GDM1 (cell line): Measurements from ENCODE around the gene FAM9C.
"Not testable (repeated sequence)": the region's sequence is repeated elsewhere in the genome, so short reads cannot be mapped to it uniquely, and the experiment has no call there.

Source experiments
- DNase-seq: peaks from one replicate; lab custom pipeline; 2025; lab: John Stamatoyannopoulos, UW

The FAM9C gene

GRCh38 chrX:13043138-13043537 lies 1.3 kb downstream of the FAM9C start:
- DNase-seq = no peak

- no peak for DNase-seq
Measured at GRCh38 chrX:13036896-13037295, 7.5 kb downstream of the FAM9C start.

DNA sequence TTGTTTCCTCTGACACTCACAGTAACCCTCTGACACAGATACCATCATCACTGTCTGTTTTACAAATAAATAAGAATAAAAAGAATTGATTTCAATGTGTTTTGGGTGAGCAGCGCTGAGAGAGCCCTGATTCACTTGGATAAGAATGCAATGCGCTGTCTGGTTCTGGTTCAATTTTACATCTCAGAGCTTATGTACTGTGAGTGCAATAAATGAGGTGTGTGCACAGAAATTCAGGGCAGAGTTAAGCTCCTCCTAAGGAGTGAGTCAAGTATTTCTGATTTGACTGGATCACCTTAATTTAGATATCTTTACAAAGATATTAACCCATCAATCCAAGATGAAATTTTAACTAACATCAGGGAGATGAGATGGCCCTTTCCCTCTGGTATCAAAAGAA lies 11.2 kb downstream of the FAM9C start:
- no peak for DNase-seq

DNA sequence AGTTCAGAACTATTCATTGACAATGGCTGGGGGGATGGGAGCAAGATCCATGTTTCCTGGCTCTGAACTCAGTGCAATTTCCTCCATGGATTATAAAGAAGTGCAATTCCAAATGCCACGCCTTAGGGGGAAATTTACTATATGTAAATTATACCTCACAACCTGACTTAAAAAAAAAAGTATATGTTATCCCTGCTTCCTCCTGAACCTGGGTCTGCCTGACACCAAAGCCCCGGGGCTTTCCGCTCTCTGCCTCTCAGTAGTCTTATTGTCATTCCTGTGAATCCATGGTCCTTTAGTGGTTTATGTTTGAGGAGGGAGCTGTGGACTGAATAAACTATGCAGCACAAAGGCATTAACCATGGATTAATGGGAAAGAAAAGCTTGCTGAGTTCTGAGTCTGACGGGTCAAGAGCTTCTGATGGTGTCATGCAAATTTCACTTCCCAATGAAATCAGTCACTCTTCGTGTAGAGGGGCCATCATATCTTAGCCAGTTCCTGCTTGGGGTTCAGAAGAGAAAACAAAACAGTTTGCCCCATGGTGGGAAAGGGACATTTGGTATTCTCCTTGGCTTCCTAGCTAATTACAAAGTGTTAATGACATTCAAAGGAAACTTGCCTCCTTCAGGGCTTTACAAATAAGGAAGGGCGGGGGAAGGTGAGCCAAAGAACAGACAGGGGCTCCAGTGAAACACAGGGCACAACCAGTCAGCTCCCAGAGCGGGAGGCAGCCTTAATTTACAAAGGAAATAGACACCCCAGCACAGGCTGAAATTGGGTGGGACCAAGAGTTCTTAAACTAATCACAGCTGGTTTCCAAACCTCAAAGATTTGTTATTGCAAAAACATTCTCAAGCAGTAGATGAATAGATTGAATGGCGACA lies 14.3 kb downstream of the FAM9C start:
- no peak for DNase-seq

DNA sequence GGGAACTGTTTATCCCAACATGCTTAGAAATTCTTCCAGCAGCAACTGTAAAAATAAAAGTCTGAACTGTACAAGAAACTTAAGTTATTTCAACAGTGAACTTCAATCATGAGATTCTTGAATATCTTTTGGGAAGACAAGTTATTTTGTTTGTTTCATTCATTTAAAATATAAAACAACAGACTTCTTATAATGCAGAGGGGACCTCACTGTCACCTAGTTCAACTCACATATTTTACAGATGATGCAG lies 14.9 kb downstream of the FAM9C start:
- no peak for DNase-seq

GRCh38 chrX:13028871-13029636 lies 15.4 kb downstream of the FAM9C start:
- DNase-seq = no peak

- DNase-seq = no peak
Measured at GRCh38 chrX:13026877-13027652, 17.4 kb downstream of the FAM9C start.

DNA sequence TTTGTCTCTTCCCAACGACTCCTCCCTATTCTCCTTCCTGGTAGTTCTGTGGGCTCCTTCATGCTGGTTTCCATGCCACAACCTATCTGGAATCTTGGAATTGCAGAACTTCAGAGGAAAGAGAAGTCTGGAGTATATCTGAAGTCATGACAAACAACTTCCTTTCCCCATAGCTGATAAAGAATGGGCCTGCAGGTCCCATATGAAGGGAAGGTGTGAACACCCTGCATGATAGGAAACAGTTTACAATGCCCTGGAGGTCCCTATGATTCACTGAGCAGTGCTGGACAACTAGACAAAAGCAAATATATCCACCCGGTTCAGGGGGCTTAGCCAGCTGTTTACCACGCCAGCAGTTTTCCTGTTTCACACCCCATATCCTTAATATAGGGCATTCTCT lies 19.4 kb downstream of the FAM9C start:
- no peak for DNase-seq

GRCh38 chrX:13023979-13024378 lies 20.4 kb downstream of the FAM9C start:
- no peak for DNase-seq

- no peak for DNase-seq
Measured at GRCh38 chrX:13023567-13023966, 20.9 kb downstream of the FAM9C start.

GRCh38 chrX:13022926-13023325 lies 21.5 kb downstream of the FAM9C start:
- DNase-seq = no peak

- not testable (repeated sequence) for DNase-seq
Measured at GRCh38 chrX:13016731-13017130, 27.7 kb downstream of the FAM9C start.

- DNase-seq = no peak
Measured at GRCh38 chrX:13015536-13016236, 28.7 kb downstream of the FAM9C start.

- DNase-seq = no peak
Measured at GRCh38 chrX:13014111-13015096, 30.0 kb downstream of the FAM9C start.

DNA sequence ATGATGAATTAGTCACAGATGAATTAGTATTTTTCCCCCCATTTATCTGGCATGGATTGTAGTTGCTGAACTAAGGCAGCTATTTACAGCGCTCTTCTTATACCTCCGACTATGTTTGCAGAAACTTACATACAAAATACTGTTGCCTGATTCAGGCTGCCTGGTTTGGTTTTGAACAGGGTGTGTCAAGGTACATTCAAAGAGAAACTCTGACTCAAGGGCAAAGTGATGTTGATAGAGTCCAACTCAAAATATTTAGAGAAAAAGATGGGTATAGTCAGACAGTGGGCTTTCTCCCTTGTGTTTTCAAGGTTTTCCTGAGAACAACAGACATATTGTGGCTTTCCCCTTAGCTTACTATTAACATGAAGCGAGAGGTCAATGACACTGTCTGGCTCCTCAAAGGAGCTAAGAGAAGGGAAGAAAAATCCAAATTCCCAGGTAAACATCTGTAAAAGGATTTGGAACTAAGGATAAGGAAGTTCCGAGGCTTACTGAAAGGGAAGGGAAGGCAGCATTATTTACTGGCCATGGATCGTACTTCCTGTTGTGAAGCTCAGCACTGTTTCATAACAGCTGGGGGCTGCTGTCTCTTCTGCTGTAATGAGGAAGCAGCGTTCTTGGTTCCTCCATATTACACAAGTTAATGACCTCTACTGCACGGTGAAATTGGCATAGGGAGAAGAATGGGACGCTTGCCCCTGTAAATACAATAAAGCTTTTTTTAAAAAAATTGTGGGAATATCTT lies 30.9 kb downstream of the FAM9C start:
- peak; percentile 11 for DNase-seq

- no peak for DNase-seq
Measured at GRCh38 chrX:13010546-13010945, 33.9 kb downstream of the FAM9C start.

DNA sequence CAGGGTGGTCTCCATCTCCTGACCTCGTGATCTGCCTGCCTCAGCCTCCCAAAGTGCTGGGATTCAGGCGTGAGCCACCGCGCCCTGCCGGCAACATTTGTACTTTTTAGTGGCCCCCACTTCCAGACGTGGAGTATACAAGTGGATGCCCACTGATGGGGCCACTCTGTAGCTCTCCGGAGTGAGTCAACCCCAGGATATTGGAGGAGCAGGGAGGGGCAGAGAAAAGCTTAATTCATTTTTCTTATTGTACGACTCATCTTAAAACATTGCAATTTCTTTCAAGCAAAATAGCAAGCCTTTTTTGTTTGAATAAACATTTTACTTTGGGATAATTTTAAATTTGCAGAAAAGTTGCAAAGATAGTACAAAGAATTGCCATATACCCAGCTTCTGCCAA lies 34.6 kb downstream of the FAM9C start:
- no peak for DNase-seq

- DNase-seq = no peak
Measured at GRCh38 chrX:13009273-13009672, 35.1 kb downstream of the FAM9C start.

- DNase-seq = no peak
Measured at GRCh38 chrX:13008851-13009250, 35.6 kb downstream of the FAM9C start.

DNA sequence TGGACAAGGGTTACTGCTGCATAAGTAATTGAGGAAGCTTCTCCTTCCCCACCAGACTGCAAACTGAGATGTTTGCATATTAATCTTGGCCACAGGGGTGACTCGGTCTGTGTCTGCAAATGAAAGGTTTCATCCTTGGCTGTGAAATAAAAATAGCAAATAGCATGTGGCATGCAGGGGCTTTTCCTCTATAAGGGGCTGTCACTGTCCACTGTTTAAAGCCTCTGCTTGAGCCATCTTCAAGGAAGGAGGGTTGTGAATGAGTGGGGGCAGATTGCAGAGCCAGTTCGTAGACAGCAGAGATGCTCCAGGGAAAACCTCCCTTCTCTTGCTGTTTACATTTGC lies 36.3 kb downstream of the FAM9C start:
- no peak for DNase-seq
